ENCODE results near the gene CD40LG. TPM values are rescaled to one million over a fixed set of nuclear protein-coding genes. Genes with fewer than 3 reads are reported as not detected.

The CD40LG gene
- total RNA-seq, 1 donor from 2014 or later = not detected

DNA sequence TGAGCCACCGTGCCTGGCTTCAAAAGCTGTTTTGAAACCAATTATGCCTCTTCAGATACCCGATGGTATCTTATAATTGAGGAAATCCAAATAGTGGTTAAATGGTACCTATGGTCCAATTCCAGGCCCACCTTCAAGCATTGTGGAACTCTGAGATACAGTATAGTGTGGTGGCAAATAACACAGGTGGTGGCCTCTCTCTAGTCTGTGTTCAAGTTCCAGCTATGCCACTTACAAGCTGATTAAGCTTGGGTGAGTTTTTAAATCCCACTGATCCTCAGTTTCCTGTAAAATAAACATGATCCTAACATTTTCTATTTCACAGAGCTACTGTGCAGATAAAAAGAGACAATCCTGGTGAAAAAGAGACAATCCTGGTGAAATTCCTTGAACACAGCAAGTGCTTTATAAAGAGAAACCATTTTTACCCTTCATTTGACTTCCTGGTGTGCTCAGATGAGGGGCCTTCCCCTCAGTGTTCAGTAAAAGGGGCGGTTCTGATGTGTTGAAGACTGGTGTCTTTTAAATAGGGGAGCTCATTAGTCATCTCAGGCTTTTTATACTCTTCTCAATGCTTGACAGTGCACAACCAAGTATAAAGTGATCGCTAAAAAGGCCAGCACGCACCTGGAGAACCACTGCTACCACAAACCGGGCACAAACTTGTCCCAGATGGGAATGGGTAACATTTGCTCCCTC, 30.8 kb upstream of the CD40LG start:
- Mint-ChIP-seq H3K27me3 (no peaks in the 10 kb centered on the region), H3K27ac (peak overlapping the region; percentile 53), H3K9me3 (no peaks in the 10 kb centered on the region), H3K4me3 (no peak overlapping the region), H3K36me3 (ENCODE audit: low read depth) (no peaks in the 10 kb centered on the region), H3K4me1 (peaks cover 7% of the 10 kb centered on the region)
- intact Hi-C loops (cut with micrococcal nuclease) = loop anchor here (2.0 to 5.0 kb wide), 2 partner anchors 40 to 78 kb away; no protein-coding TSS in a partner anchor
- DNase-seq (no peak), ATAC-seq (ENCODE audit: low read depth) (peak; percentile 94)
- CTCF ChIA-PET = interaction anchor here (1.4 to 1.7 kb wide), 2 partner anchors 9 to 78 kb away, joined by 7 to 8 read pairs; no protein-coding TSS in a partner anchor
- TF ChIP-seq, protein P1, sequence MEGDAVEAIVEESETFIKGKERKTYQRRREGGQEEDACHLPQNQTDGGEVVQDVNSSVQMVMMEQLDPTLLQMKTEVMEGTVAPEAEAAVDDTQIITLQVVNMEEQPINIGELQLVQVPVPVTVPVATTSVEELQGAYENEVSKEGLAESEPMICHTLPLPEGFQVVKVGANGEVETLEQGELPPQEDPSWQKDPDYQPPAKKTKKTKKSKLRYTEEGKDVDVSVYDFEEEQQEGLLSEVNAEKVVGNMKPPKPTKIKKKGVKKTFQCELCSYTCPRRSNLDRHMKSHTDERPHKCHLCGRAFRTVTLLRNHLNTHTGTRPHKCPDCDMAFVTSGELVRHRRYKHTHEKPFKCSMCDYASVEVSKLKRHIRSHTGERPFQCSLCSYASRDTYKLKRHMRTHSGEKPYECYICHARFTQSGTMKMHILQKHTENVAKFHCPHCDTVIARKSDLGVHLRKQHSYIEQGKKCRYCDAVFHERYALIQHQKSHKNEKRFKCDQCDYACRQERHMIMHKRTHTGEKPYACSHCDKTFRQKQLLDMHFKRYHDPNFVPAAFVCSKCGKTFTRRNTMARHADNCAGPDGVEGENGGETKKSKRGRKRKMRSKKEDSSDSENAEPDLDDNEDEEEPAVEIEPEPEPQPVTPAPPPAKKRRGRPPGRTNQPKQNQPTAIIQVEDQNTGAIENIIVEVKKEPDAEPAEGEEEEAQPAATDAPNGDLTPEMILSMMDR (IDR thresholded peaks at IDR 0.05) = no peak
- POLR2A ChIA-PET = interaction anchor here (1.8 kb wide), 1 partner anchor 263 kb away, joined by 6 read pairs; the partner anchor contains the start of gene RBMX

DNA sequence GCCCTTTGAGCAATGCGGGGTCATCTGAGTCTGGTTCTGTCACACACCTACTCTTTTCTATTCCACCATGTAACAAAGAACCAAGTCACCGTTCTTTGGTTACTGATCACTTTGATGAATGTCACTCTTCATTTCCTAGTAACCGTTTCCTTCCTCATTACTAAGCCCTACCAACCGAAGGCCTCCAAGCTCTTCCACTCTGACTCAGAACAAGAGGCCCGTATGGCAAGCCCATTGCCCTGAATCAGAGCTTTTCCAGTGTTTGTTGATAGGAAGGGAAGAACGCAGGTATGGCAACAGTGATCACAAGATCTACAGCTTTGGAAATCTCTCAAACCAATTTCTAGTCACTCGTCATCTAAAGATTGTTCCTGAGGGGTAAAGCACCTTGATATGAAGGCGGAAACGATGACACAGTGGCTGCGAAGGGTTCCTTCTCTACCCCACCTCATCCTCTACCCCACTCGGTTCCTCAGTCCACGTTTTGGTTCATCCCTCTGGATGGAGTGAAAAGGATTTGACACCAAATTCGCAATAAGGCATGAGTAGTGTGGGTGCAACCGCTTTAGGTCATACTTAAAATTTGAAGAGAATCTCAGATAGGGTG, 28.0 kb upstream of the CD40LG start:
- H3K4me3 Mint-ChIP-seq = no peak overlapping the region
- no peak for ATAC-seq (ENCODE audit: low read depth)
- H3K9me3 Mint-ChIP-seq = no peaks in the 10 kb centered on the region
- no peaks in the 10 kb centered on the region for H3K27me3 Mint-ChIP-seq
- POLR2A ChIA-PET = no interaction called here
- TF ChIP-seq, protein P1 (IDR thresholded peaks at IDR 0.05) = no peak
- H3K4me1 Mint-ChIP-seq = peaks cover 7% of the 10 kb centered on the region
- H3K27ac Mint-ChIP-seq = peak overlapping the region; percentile 56
- no peak for DNase-seq
- CTCF ChIA-PET = interaction anchor here (1.0 kb wide), 1 partner anchor 11 kb away, joined by 3 read pairs; no protein-coding TSS in a partner anchor
- H3K36me3 Mint-ChIP-seq (ENCODE audit: low read depth) = no peaks in the 10 kb centered on the region
- intact Hi-C loops (cut with micrococcal nuclease) = loop anchor here (5.0 kb wide), 1 partner anchor 37 kb away; no protein-coding TSS in a partner anchor

DNA sequence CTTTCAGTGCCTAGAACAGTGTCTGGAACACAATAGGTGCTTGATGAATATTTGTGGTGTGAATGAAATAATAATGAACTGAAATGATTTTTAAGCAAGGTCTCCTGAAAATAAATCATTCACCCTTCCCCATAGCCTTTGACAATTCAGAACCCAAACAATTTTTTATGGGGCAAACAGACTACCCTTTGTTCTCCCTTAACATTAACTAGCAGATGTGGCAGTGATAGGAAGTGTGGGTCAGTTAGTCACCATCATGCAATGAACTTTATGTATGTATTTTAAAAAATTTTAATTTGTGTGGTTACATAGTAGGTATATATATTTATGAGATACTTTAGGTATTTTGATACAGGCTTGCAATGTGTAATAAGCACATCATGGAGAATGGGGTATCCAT, 27.2 kb upstream of the CD40LG start:
- no peak for ATAC-seq (ENCODE audit: low read depth)
- ChIA-PET POLR2A (no interaction called here), CTCF (no interaction called here)
- intact Hi-C loops (cut with micrococcal nuclease) = no loop called here
- H3K36me3 Mint-ChIP-seq (ENCODE audit: low read depth) = no peaks in the 10 kb centered on the region
- no peak for DNase-seq
- H3K27ac Mint-ChIP-seq = no peak overlapping the region
- H3K9me3 Mint-ChIP-seq = no peaks in the 10 kb centered on the region
- TF ChIP-seq, protein P1 (IDR thresholded peaks at IDR 0.05) = no peak
- peaks cover 7% of the 10 kb centered on the region for H3K4me1 Mint-ChIP-seq
- no peaks in the 10 kb centered on the region for H3K27me3 Mint-ChIP-seq
- H3K4me3 Mint-ChIP-seq = no peak overlapping the region

DNA sequence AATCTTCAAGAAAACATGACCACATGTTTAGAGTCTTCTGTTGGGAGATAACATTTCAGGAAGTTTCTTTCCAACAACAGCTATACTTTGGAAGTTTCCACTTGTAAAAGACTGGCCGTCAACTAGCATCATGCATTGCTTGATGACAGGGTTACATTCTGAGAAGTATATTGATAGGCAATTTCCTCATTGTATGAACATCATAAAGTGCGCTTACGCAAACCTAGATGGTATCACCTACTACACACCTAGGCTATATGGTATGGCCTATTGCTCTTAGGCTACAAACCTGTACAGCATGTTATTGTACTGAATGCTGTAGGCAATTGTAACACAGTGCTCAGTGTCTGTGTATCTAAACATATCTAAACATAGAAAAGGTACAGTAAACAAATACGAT, 25.4 kb upstream of the CD40LG start:
- ChIA-PET POLR2A (no interaction called here), CTCF (no interaction called here)
- no peaks in the 10 kb centered on the region for H3K9me3 Mint-ChIP-seq
- H3K4me1 Mint-ChIP-seq = peaks cover 2% of the 10 kb centered on the region
- H3K27me3 Mint-ChIP-seq = no peaks in the 10 kb centered on the region
- ATAC-seq (ENCODE audit: low read depth) (no peak), DNase-seq (no peak)
- H3K4me3 Mint-ChIP-seq = no peak overlapping the region
- no peak overlapping the region for H3K27ac Mint-ChIP-seq
- no peaks in the 10 kb centered on the region for H3K36me3 Mint-ChIP-seq (ENCODE audit: low read depth)
- intact Hi-C loops (cut with micrococcal nuclease) = no loop called here
- TF ChIP-seq, protein P1 (IDR thresholded peaks at IDR 0.05) = no peak

DNA sequence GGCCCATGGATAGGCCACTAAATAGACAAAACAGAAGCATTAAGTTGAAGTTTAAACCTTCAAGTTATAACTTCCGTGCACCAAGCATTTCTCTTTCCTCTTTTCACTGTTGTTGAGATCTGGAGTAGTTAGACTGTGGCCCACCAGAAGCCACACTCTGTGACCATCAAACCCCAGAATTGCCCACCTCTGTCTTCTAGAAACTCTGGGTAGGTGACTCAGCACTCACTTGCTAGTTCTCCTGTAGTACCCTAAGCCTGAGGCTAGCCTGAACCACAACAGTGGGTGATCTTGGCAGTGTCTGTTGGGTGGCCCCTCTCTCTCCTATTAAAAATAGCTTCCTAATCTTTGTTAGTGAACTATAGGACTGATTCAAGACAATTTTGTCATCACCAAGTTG, 24.6 kb upstream of the CD40LG start:
- POLR2A ChIA-PET = no interaction called here
- intact Hi-C loops (cut with micrococcal nuclease) = no loop called here
- Mint-ChIP-seq H3K27me3 (no peaks in the 10 kb centered on the region), H3K36me3 (ENCODE audit: low read depth) (no peaks in the 10 kb centered on the region), H3K9me3 (no peaks in the 10 kb centered on the region), H3K4me3 (no peak overlapping the region), H3K27ac (no peak overlapping the region), H3K4me1 (no peaks in the 10 kb centered on the region)
- ATAC-seq (ENCODE audit: low read depth) (no peak), DNase-seq (no peak)
- TF ChIP-seq, protein P1 (IDR thresholded peaks at IDR 0.05) = no peak
- CTCF ChIA-PET = no interaction called here
